ENCODE results near the gene THSD4.
A peak's percentile ranks its signal among the peaks of the same experiment; 100 is the strongest.

THSD4 gene

GRCh38 chr15:71273731-71274447 is 158.6 kb downstream of the THSD4 start:
- FAIRE-seq: no peak

- FAIRE-seq: no peak
Measured at GRCh38 chr15:71274448-71274798, 159.2 kb downstream of the THSD4 start.

- no peak for FAIRE-seq
Measured at GRCh38 chr15:71275098-71275497, 159.8 kb downstream of the THSD4 start.

GRCh38 chr15:71275566-71276335 is 160.5 kb downstream of the THSD4 start:
- no peak for FAIRE-seq

- FAIRE-seq: no peak
Measured at GRCh38 chr15:71276336-71276665, 161.0 kb downstream of the THSD4 start.

- no peak for FAIRE-seq
Measured at GRCh38 chr15:71278989-71279756, 163.9 kb downstream of the THSD4 start.

GRCh38 chr15:71279757-71280141 is 164.5 kb downstream of the THSD4 start:
- no peak for FAIRE-seq

GRCh38 chr15:71280206-71280605 is 164.9 kb downstream of the THSD4 start:
- FAIRE-seq: no peak

DNA sequence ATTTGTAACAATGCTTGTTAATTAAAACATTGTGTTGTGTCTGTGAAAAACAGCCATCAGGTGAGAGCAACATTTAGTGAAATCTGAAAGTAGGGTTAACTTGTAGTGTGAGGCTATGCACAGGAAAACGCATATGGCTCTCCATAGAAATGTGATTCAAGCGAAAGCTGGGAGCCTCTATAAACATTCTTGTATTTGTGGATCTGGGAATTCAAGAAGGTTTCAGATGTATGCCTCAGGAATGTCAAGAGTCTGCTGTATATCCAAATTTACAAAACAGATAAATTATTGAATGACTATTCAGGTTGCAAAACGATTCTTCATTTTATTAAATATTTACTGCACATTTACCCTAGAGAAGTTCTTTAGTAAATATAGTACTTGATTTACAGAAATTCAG is 166.0 kb downstream of the THSD4 start:
- no peak for FAIRE-seq

GRCh38 chr15:71282076-71282475 is 166.8 kb downstream of the THSD4 start:
- no peak for FAIRE-seq

GRCh38 chr15:71288348-71288955 is 173.2 kb downstream of the THSD4 start:
- no peak for FAIRE-seq

GRCh38 chr15:71290002-71290401 is 174.7 kb downstream of the THSD4 start:
- no peak for FAIRE-seq

- FAIRE-seq: no peak
Measured at GRCh38 chr15:71290881-71291635, 175.8 kb downstream of the THSD4 start.

DNA sequence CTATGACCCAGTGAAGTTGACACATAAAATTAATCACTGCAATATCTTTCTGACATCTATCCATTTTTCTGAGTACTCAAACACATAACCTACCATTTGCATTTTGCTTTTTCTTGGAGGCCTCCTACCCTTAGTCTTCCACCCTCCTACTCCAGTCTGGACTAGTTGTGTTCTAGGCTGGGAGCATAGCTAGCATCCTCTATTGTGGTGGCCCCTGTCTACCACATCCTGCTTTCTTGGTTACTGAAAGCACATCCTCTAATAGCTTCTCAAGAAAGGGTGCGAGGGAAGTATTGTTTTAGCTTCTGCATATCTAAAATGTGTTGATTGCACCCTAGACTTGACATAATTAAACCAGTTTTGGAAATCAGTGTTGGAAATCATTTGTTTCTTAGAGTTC is 176.5 kb downstream of the THSD4 start:
- no peak for FAIRE-seq

DNA sequence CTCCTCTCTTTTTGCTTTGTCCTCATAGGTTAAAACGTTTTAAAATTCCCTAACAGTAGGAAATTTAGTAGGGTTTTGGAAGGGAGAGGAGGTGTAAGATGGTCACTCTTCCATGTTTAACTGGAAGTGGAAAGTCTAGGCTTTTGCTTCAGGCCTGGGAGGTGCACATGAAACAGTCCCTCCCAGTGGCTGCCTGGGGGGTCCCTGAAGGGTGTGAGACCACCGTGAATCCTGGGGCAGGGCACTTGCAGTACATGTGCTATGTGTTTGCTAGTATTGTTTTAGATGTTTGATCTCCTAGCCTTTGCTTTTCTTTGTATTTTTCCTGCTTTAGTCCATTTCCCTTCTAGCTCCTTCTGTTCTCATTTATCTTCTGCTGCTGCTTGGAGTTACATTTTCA is 178.5 kb downstream of the THSD4 start:
- FAIRE-seq: no peak

- FAIRE-seq: no peak
Measured at GRCh38 chr15:71294251-71294910, 179.1 kb downstream of the THSD4 start.

GRCh38 chr15:71294911-71295602 is 179.8 kb downstream of the THSD4 start:
- no peak for FAIRE-seq

GRCh38 chr15:71295603-71296314 is 180.5 kb downstream of the THSD4 start:
- FAIRE-seq: peak; percentile 93

DNA sequence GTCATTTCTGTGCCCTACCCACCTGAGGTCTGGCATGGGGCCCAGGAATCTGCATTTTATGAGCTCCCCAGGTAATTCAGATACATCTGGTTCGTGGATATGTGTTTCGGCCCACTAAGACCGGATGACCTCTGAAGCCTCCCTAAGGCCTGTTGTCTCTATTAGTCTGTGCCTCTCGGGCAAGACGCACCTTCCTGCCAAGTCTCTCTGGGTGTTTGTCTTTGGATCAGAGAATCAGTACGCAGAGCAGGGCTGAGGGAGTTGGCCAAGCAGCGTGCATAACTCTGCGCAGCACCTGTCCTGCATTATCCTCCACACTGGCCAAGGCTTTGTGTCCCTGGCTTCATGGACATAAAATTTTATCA is 181.0 kb downstream of the THSD4 start:
- FAIRE-seq: no peak

DNA sequence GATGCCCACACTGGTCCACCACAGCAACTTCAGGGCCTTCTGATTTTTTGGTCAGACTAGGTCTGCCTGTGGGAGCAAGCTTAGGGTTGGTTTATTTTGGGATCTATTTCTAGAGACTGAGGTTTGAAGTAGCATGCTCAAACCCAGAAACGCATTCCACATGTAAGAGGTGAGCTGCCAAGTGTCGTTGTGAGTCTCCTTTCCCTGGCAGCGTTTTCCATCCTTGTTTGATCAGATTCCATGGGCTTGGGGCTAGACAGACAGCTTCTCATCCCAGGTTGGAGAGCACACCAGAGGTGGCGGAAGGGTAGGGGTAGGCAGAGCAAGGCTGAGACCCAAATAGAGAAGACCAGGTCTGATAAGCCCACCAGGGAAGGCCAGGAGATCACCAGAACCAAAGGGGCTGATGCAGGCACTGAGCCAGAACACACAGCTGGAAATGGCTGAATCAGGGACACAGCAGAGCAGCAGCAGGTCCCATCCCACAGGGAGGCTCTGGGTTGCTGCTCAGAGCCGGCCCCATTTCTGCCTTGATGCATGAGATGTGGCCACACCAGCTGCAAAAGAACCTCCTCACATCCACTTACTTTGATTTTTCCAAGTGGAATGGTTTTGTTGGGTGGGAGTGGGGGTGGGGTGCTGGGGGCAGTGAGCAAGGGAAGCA is 186.8 kb downstream of the THSD4 start:
- FAIRE-seq: no peak
